GM10248 (cell line): ENCODE data around the gene GAREM1.

Source experiments
- CTCF ChIA-PET: fragments of 300-600 bp; sonication (Branson Sonifier 250); formaldehyde crosslinking; extraction: SDS; loops from one replicate; lab custom pipeline; 2021; ENCODE audit warnings: antibody characterized with exemption; lab: Yijun Ruan, JAX
- POLR2A ChIA-PET: fragments of 350-650 bp; sonication (Branson Sonifier 250); formaldehyde crosslinking; extraction: SDS; loops from one replicate; lab custom pipeline; 2020; ENCODE audit warnings: antibody characterized with exemption; lab: Yijun Ruan, JAX
- DNase-seq: peaks from one replicate; pipeline ENCODE4 v3.0.0; 2012; ENCODE audit errors: extremely low spot score
- TF ChIP-seq, protein P1 (sequence below): IDR thresholded peaks from 2 replicates; pipeline ENCODE4 v1.5.1; 2012; ENCODE audit warnings: mild to moderate bottlenecking, low read depth; ENCODE audit errors: extremely low read depth, missing control alignments, control extremely low read depth

GAREM1 gene

DNA sequence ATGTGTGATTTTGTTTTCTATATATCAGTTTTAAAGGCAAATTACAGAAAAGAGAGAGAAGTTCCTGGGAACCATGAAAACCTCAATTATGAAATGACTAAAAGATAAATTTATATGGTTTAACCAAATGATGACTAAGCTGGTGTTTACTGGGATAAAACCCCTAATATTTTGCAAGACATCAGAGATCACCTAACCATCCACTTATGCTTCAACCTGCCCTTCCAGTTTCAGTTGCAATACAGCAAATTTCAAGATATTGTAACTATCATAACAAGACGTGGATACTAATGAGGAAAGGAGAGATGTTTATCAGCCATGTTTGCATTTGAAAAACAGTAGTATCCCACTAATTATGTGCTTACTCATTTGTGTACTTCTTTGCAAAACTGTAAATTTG is 108.2 kb downstream of the GAREM1 start:
- CTCF ChIA-PET: no interaction called here
- POLR2A ChIA-PET: no interaction called here
- DNase-seq: no peak
- TF ChIP-seq, protein P1, sequence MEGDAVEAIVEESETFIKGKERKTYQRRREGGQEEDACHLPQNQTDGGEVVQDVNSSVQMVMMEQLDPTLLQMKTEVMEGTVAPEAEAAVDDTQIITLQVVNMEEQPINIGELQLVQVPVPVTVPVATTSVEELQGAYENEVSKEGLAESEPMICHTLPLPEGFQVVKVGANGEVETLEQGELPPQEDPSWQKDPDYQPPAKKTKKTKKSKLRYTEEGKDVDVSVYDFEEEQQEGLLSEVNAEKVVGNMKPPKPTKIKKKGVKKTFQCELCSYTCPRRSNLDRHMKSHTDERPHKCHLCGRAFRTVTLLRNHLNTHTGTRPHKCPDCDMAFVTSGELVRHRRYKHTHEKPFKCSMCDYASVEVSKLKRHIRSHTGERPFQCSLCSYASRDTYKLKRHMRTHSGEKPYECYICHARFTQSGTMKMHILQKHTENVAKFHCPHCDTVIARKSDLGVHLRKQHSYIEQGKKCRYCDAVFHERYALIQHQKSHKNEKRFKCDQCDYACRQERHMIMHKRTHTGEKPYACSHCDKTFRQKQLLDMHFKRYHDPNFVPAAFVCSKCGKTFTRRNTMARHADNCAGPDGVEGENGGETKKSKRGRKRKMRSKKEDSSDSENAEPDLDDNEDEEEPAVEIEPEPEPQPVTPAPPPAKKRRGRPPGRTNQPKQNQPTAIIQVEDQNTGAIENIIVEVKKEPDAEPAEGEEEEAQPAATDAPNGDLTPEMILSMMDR: no peak

DNA sequence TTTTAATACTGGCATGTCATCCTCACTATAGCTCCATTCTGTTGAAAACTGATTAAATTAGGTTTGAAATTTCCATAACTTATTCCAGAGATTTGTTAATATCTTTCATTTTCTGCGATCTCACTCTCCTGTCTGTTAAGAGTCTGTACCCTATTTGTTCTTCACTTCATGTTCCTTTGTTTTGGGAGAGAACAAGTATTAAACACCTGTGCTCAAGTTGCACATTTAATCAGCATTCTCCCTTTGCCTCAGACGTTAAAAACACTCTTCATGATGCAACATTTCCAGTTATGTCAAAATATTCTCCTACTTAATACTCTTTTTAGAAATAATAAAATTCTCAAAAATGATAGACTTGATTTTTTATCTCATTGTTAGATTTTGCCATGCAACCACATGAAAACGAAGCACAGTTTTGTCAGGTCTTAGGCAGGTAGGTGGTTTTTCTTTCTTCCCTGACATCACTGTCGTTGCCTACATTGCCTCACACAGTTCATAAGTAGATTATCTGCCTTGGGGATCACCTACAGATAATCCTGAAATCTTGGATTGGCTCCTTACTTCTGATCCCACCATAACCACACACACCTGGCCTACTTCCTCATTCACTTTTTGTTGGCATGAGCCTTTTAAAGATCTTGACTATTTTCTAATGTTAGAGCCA is 109.9 kb downstream of the GAREM1 start:
- TF ChIP-seq, protein P1: no peak
- POLR2A ChIA-PET: no interaction called here
- DNase-seq: no peak
- CTCF ChIA-PET: no interaction called here

DNA sequence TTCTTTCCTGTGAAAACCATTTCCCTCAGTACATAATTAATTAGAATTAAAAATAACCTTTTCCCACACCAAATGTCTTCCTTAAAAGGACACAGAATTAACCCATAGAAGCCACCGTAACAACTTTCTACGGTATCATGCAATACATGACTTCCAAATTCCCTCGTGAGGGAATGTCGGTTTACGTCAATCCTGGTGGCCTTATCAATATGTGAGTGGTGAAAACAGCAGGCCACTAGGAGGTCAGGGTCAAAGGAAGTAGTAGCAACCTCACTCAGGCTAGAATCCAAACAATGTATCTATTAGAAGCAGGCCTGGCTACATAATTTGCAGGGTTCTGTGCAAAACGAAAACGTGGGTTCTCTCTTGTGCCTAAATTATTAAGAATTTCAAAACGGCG is 112.2 kb downstream of the GAREM1 start:
- TF ChIP-seq, protein P1: no peak
- no peak for DNase-seq
- CTCF ChIA-PET: interaction anchor here (1.5 kb wide), 3 partner anchors 21 to 81 kb away, joined by 3 to 7 read pairs (median 5); no protein-coding TSS in a partner anchor
- POLR2A ChIA-PET: no interaction called here

DNA sequence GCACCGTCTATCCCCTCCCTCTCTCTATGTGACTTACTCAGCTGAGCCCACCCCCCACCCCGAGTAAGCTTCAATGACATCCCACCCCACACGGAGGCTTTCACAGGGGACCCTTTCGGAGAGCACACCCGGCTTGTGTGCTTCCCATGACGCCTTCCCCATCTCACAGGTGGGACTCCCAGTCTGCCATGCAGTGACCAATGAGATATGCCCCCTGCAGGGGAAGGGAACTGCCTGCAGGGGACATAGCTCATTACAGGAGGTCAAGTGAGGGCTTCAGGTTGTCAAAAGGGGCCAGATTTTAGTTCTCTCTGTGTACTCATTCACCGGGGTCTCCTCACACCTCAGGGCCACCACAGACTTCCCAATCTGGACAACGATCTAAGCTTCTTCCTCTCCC is 112.6 kb downstream of the GAREM1 start:
- ChIA-PET POLR2A (no interaction called here), CTCF (interaction anchor here (0.9 to 1.5 kb wide), 4 partner anchors 20 to 81 kb away, joined by 3 to 7 read pairs (median 4); no protein-coding TSS in a partner anchor)
- DNase-seq: no peak
- TF ChIP-seq, protein P1: no peak

DNA sequence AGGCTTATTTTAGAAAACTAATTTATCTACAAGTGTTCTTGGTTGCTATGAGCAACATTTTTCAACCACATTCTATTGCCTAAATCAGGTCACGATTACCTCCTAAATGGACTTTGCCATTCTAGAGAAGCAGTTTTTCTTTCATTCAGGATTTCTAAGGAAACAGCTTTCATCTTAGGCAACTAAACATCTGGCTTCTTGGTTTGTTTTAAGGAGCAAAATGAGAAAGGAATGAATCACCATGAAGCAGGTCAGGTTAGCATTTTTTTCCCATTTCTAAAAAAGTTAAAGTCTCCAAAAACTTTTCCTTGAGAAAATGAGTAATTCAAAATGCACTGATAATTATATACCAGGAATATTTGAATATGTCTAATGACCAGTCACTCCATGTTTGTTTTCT is 114.8 kb downstream of the GAREM1 start:
- TF ChIP-seq, protein P1: no peak
- POLR2A ChIA-PET: no interaction called here
- CTCF ChIA-PET: no interaction called here
- DNase-seq: no peak

DNA sequence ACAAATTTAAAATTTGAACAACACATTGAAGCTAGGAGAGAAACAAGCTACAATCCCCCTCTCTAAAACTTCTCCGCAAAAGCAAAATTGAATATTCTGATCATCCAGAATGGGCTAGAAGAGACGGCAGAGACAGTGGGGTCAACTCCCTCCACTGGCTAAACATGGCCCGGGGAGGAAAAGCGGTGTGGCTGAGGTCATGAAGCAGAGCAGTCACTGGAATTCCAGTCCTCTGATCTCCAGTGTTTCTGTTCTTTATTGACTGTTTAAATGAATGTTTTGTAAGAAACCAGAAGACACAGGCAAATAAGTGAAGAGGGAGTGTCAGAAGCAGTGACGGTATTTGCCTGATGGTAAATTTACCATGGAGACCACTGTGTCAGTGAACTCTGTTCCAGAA is 116.2 kb downstream of the GAREM1 start:
- TF ChIP-seq, protein P1: no peak
- no peak for DNase-seq
- POLR2A ChIA-PET: no interaction called here
- CTCF ChIA-PET: no interaction called here
